ENCODE results near the gene SLC25A52.
"Not testable (repeated sequence)": the region's sequence is repeated elsewhere in the genome, so short reads cannot be mapped to it uniquely, and the experiment has no call there.

The SLC25A52 gene

GRCh38 chr18:31739651-31740050 lies 21.0 kb downstream of the SLC25A52 start:
- no peak for DNase-seq

DNA sequence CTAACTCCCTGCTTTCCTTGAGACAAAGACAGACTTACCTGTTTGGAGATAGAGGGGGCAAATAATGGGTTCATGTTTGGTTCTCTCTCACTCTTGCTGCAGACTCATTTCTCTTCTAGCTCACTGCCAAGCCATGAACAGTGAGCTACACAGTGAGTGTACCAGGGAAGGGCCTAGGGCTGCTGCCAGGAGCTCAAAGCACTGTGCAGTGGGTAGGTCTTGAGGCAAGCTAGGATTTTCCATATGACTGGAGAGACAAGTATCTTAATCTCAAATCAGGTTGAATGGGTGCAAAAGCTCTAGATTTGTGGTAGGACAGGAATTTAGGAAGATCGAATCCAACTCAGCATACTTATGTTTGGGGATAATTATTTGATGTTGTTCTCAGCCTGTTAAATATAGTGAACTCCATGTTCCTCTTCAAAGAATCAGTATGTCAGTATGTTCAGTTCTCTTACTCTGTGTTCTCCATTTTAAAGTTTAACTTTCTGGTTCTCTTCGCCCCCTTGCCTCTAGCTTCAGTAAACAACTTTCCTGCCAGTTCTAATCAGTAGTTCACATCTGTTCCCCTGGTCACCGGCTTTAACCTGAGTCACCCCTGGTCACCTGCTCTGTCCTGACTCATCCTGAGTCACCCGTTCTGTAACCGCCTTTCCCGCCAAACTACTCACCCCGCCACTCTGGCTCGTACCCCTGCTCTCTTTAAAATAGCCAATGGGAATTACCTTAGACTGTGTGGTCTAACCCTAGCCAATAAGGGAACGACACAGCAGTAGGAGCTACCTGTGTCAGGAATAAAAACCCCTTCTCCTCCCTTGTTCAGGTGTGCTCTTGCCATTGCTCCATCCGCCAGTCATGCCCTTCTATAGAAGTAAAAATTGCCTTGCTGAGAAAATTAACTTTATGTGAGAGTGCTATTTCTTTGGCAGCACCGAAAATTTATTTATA lies 21.9 kb downstream of the SLC25A52 start:
- DNase-seq, result no peak

DNA sequence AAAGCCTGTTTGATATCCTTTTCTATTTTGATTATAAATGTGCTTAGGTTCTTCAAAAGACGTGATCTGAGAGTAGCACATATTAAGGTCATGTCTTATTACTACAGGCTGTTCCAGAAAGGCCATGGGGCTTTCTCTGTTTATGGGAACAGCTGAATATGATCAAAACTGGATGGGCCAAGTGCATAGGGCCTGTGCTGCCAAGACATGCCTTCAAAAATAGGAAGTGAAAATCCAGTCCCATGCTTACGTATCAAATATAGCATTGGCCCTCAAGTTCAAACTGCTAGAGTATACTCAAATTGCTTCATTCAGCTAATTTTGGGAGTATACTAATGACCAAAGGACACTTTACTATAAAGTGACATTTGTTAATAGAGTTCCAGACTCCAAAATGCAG lies 24.1 kb downstream of the SLC25A52 start:
- DNase-seq, result no peak

DNA sequence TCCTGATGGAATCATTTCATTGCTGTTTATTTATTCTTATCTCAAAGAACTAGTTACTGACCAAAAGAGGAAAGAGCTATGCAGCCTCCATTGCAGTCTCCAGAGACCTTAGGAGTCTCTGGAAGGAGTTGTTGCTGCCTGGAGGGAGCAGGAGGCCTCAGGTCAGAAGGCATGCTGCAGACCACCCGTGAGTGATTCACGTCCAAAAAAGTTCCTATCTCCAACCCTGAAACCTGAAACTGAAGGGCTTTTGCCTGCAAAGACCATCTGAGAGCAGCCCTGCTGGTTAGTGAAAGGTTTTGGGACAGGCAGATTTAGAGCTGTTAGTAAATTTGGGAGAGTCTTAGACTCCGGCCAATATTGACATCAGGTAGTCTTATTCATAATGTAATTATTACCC lies 29.1 kb downstream of the SLC25A52 start:
- no peak for DNase-seq

DNA sequence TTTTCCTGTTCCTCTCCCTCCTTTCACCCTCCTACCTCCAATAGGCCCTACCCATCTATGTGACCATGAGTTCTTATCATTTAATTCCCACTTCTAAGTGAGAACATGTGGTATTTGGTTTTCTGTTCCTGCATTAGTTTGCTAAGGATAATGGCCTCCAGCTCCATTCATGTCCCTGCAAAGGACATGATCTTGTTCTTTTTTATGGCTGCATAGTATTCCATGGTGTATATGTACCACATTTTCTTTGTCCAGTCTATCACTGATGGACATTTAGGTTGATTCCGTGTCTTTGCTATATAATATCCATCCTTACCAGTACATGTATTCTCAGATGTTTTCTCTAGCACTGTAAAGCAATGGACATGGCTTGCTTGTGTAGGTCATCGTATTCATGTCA lies 31.5 kb downstream of the SLC25A52 start:
- not testable (repeated sequence) for DNase-seq

- no peak for DNase-seq
Observed at GRCh38 chr18:31723990-31724711, 36.5 kb downstream of the SLC25A52 start.

DNA sequence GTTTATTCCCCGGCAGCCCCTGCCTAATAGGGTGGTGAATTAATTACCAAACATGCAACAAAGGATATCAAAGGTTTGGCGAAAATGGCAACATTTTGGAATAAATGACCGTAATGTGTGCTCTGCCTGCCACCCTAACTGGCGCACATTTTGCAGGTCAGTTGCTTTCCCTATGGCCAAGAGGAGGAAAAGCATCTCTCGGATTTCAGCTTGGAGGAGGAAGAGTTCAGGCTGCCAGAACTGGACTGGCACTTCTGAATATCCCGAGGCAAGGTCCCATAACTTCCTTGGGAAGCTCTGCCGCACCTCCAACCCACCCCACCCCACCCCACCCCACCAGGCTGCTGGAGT lies 37.1 kb downstream of the SLC25A52 start:
- no peak for DNase-seq

GRCh38 chr18:31722369-31722957 lies 38.2 kb downstream of the SLC25A52 start:
- DNase-seq, result peak; percentile 70

- no peak for DNase-seq
Observed at GRCh38 chr18:31721601-31722000, 39.1 kb downstream of the SLC25A52 start.

- DNase-seq, result no peak
Observed at GRCh38 chr18:31720867-31721266, 39.8 kb downstream of the SLC25A52 start.

DNA sequence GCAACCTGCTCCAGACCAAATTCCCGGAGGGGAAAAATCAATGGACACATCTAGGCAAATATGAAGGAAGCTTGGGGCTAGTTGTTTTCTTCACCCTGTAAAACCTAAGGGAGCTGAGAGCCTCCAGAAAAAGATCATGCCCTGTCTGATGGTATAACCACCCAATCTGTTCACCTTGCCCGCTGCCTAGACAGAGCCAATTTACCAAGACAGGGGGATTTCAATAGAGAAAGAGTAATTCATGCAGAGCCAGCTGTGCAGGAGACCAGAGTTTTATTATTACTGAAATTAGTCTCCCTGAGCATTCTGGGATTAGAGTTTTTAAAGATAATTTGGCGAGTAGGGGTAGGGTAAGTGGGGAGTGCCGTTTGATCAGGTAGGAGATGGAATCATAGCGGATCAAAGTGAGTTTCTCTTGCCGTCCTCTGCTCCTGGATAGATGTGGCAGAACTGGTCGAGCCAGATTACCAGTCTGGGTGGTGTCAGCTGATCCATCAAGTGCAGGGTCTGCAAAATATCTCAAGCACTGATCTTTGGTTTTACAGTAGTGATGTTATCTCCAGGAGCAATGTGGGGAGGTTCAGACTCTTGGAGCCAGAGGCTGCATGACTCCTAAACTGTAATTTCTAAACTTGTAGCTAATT lies 41.2 kb downstream of the SLC25A52 start:
- DNase-seq, result no peak

DNA sequence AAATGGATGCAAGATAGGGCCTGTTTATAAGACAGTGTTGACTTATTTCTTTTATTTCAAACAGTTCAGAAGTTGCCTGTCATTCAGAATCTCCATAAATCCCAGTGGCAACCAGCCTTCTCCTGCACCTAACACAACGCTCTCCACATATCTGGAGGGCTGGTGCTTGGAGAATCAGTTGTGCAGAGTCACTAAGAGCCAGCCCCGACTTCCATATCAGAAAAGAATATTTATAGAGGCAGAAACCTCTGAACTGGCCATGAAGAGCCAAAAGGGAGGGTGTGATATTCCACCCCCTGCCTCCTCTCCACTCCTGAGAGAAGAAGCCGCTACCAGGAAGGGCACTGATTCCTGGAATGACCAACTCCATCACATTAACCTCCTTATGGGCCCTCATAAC lies 42.3 kb downstream of the SLC25A52 start:
- DNase-seq, result no peak

DNA sequence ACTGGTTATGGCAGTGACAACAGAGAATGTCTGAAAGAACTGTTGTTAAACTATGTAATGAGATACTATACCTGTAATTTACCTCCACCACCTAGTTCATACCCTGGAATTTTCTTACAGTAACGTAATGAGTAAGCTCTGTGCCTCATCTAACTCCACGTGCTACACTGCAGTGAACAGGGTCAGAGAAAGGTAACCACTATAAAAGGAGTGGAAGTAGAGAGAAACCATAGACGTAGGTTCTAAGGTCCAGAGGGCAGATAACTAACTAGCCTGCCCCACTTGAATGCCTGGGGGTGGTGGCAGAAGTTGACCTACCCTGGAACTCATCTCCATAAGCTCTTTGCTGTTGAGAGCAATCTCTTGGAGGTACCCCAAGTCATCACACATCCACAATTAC lies 44.3 kb downstream of the SLC25A52 start:
- no peak for DNase-seq

DNA sequence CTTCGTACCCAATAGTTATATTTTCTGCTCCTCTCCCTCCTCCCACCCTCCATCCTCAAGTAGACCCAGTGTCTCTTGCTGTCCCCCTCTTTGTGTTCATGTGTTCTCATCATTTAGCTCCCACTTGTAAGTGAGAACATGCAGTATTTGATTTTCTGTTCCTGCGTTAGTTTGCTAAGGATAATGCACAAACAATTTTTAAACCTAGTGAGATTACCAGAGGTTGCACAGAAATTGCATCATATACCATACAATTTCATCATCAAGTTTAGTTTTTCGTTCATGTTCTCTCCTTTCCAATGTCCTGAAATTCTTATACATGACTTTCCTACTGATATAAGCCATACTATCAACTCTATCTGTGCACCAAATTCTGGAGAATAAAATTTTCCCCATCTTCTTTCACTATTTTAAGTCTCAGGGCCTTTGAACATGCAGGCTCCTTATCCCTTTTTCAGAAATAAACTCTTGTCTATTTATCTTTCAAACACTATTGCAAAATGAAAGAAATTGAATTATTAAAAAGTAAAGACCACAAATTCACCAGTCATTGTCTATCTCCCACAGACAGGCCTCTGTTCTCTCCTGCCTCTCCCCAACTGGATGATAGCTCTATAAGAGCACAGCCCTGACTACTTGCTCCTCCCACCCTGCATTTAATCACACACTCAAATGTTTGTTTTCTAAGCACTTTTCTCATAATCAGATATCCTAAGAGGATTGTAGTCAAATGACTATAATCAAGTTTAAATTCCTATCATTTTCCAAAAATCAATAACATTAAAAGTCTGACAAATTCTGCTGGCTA lies 49.1 kb downstream of the SLC25A52 start:
- no peak for DNase-seq

DNA sequence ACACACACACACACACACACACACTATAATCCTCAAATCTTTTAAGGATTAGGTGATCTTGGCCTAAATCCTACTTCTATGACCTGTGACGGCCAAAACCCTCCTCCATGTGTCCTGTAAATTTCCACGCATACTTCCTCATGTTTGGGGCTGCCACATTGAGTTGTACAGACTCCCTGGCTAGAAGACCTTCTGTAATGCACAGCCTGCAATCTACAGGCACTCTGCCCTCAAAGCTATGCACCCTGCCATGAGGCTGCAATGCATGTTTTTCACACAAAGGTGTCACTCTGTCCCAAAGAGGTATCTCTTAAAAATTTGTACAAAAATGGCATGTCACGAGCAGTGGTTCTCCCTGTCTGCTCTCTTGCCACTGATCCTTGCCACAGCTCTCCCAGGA lies 49.9 kb downstream of the SLC25A52 start:
- DNase-seq, result no peak
